Nephron (organoid): ENCODE results near the gene CBX5.

Experiments used
- H3K27ac Mint-ChIP-seq, 3 experiments: 2 replicates each; pipeline ENCODE4 v1.8.0; 2020; ENCODE audit warnings: mixed read lengths in 3 of 3, mild to moderate bottlenecking in 2 of 3, moderate library complexity in 1 of 3
- H3K27me3 Mint-ChIP-seq: 2 replicates; pipeline ENCODE4 v1.8.0; 2021; ENCODE audit warnings: low read depth, mild to moderate bottlenecking, moderate library complexity, mixed read lengths
- H3K36me3 Mint-ChIP-seq: 2 replicates; pipeline ENCODE4 v1.8.0; 2020; ENCODE audit warnings: low read depth, mixed read lengths
- H3K4me1 Mint-ChIP-seq: 2 replicates; pipeline ENCODE4 v1.8.0; 2020; ENCODE audit warnings: mixed read lengths
- H3K4me3 Mint-ChIP-seq, 3 experiments: 2 replicates each; pipeline ENCODE4 v1.8.0; 2020; ENCODE audit warnings: mild to moderate bottlenecking in 3 of 3, mixed read lengths in 3 of 3, moderate library complexity in 2 of 3
- H3K9me3 Mint-ChIP-seq: 2 replicates; pipeline ENCODE4 v1.8.0; 2020; ENCODE audit warnings: mixed read lengths
- CTCF ChIP-seq, 3 experiments: fragments of 200-600 bp; sonication (generic); IDR thresholded peaks; one replicate each; pipeline ENCODE4 v1.5.0; 2021; ENCODE audit warnings: antibody characterized with exemption in 3 of 3; ENCODE audit not compliant: unreplicated experiment in 3 of 3

The CBX5 gene

GRCh38 chr12:54259194-54260011 is 20.5 kb downstream of the CBX5 start:
- peak overlapping the region; percentile 81 to 90 (median 88) for H3K4me3 Mint-ChIP-seq
- peak overlapping the region; percentile 97 to 100 (median 100) for H3K27ac Mint-ChIP-seq
- H3K27me3 Mint-ChIP-seq, result no peaks in the 10 kb centered on the region
- no peaks in the 10 kb centered on the region for H3K9me3 Mint-ChIP-seq
- TF ChIP-seq CTCF (IDR thresholded peaks at IDR 0.05; ENCODE audit: unreplicated experiment in 3 of 3), result no peak
- H3K4me1 Mint-ChIP-seq, result peaks cover 68% of the 10 kb centered on the region
- peaks cover 25% of the 10 kb centered on the region for H3K36me3 Mint-ChIP-seq

- H3K36me3 Mint-ChIP-seq, result peaks cover 29% of the 10 kb centered on the region
- no peaks in the 10 kb centered on the region for H3K9me3 Mint-ChIP-seq
- no peak for TF ChIP-seq CTCF (IDR thresholded peaks at IDR 0.05; ENCODE audit: unreplicated experiment in 3 of 3)
These were observed 21.7 kb downstream of the CBX5 start for GRCh38 chr12:54258201-54258681.

GRCh38 chr12:54257332-54257731 is 22.6 kb downstream of the CBX5 start:
- peak overlapping the region; percentile 66 to 90 (median 83) for H3K4me3 Mint-ChIP-seq
- no peak for TF ChIP-seq CTCF (IDR thresholded peaks at IDR 0.05; ENCODE audit: unreplicated experiment in 3 of 3)
- peaks cover 36% of the 10 kb centered on the region for H3K36me3 Mint-ChIP-seq
- H3K9me3 Mint-ChIP-seq, result no peaks in the 10 kb centered on the region
- H3K4me1 Mint-ChIP-seq, result peaks cover 57% of the 10 kb centered on the region
- H3K27me3 Mint-ChIP-seq, result no peaks in the 10 kb centered on the region
- H3K27ac Mint-ChIP-seq, result peak overlapping the region; percentile 97 to 100 (median 100)

More at GRCh38 chr12:54258201-54258681, 21.7 kb downstream of the CBX5 start:
- peaks cover 64% of the 10 kb centered on the region for H3K4me1 Mint-ChIP-seq
- peak overlapping the region; percentile 66 to 90 (median 83) for H3K4me3 Mint-ChIP-seq
- H3K27ac Mint-ChIP-seq, result peak overlapping the region; percentile 97 to 100 (median 100)
- H3K27me3 Mint-ChIP-seq, result no peaks in the 10 kb centered on the region

- Mint-ChIP-seq H3K27ac (no peak overlapping the region), H3K27me3 (no peaks in the 10 kb centered on the region), H3K9me3 (no peaks in the 10 kb centered on the region), H3K36me3 (peaks cover 63% of the 10 kb centered on the region), H3K4me1 (peaks cover 40% of the 10 kb centered on the region), H3K4me3 (no peak overlapping the region)
- TF ChIP-seq CTCF (IDR thresholded peaks at IDR 0.05; ENCODE audit: unreplicated experiment in 3 of 3), result no peak
These were observed 26.7 kb downstream of the CBX5 start for GRCh38 chr12:54253240-54253639.

GRCh38 chr12:54251667-54252284 is 28.1 kb downstream of the CBX5 start:
- H3K36me3 Mint-ChIP-seq, result peaks cover 68% of the 10 kb centered on the region
- H3K4me3 Mint-ChIP-seq, result no peak overlapping the region
- H3K4me1 Mint-ChIP-seq, result peaks cover 29% of the 10 kb centered on the region
- no peaks in the 10 kb centered on the region for H3K27me3 Mint-ChIP-seq
- peak overlapping the region; percentile 72 to 77 (median 73) for H3K27ac Mint-ChIP-seq
- no peaks in the 10 kb centered on the region for H3K9me3 Mint-ChIP-seq
- peak; percentile 51 to 69 (median 56) for TF ChIP-seq CTCF (IDR thresholded peaks at IDR 0.05; ENCODE audit: unreplicated experiment in 3 of 3)
